ENCODE results near the gene LRRC70.

- TF ChIP-seq CTCF (IDR thresholded peaks at IDR 0.05) (no peak), POLR2A (IDR thresholded peaks at IDR 0.05) (no peak)
Measured at GRCh38 chr5:62575489-62575888, 3.1 kb upstream of the LRRC70 start.

Measured in esophagus squamous epithelium (tissue), 4 donors.